Fibroblast of the conjunctiva (primary cell): ENCODE data around the gene CORO1C.
"Not testable (repeated sequence)": the region's sequence is repeated elsewhere in the genome, so short reads cannot be mapped to it uniquely, and the experiment has no call there.

Experiments used
- DNase-seq: peaks from one replicate; pipeline ENCODE4 v3.0.0-alpha.2; 2010; ENCODE audit warnings: low read depth

Gene CORO1C

DNA sequence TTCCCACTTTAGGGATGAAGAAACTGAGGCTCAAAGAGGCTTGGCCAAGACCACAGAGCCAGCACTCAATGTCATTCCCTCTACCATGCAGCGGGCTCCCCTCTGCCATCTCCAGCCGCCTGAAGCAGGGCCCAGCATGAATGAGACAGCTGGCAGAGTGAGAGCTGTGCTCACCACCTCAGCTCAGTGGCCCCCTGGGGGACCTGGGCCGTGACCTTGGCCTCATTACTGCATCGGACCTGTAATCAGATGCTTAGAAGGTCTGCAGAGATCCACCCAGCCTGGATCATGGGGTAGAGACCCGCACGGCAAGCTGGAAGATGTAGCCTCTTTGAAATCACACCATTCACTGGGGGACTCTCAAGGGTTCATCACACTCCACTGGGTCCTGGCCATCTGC is 22.7 kb upstream of the CORO1C start:
- DNase-seq, result no peak

GRCh38 chr12:108752387-108752786 is 21.1 kb upstream of the CORO1C start:
- no peak for DNase-seq

- DNase-seq, result no peak
Observed at GRCh38 chr12:108751821-108752220, 20.5 kb upstream of the CORO1C start.

DNA sequence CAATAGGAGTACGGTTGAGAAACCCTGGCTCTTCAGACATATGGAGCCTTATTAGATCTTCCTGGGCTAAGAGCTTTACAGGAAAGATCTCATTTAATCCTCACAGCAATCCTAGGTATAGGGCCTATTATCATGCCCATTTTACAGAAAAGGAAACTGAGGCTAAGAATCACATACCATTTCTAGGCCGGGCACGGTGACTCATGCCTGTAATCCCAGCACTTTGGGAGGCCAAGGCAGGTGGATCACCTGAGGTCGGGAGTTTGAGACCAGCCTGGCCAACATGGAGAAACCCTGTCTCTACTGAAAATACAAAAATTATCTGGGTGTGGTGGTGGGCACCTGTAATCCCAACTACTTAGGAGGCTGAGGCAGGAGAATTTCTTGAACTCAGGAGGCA is 19.7 kb upstream of the CORO1C start:
- not testable (repeated sequence) for DNase-seq

- no peak for DNase-seq
Observed at GRCh38 chr12:108750526-108750925, 19.2 kb upstream of the CORO1C start.

DNA sequence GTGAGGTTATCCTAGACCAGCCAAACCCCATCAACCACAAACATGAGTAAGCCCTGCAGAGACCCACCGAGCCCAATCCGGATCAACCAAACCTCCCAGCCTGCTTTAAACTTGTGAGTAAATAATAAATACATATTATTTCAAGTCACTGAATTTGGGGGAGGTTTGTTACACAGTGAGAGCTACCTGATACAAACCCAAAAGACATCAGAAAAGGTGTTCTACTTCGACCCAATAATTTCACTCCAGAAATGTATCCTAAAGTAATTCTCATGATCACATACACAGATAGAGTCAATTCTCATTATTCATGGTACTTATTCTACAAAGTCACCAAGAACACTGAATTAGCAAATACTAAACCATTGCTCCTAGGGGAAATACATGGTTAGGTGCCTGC is 16.2 kb upstream of the CORO1C start:
- no peak for DNase-seq

DNA sequence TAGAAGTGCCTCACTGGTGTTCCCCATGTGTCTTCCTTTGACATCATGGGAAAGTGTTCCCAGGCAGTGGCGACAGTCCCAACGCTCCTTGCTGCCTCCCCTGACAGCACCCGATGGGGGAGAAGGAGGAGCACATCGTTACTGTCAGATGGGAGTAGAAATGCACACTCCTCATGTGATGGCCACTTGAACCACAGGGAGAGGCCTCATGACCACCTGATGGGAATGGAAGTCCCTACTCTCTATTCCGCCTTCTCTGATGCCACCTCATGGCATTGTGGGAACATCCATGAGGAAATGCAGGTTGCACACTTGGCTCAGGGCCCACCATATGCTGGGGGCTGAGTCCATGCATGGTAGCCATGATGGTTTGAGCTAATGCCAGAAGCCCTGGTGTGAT is 14.3 kb upstream of the CORO1C start:
- DNase-seq, result no peak

DNA sequence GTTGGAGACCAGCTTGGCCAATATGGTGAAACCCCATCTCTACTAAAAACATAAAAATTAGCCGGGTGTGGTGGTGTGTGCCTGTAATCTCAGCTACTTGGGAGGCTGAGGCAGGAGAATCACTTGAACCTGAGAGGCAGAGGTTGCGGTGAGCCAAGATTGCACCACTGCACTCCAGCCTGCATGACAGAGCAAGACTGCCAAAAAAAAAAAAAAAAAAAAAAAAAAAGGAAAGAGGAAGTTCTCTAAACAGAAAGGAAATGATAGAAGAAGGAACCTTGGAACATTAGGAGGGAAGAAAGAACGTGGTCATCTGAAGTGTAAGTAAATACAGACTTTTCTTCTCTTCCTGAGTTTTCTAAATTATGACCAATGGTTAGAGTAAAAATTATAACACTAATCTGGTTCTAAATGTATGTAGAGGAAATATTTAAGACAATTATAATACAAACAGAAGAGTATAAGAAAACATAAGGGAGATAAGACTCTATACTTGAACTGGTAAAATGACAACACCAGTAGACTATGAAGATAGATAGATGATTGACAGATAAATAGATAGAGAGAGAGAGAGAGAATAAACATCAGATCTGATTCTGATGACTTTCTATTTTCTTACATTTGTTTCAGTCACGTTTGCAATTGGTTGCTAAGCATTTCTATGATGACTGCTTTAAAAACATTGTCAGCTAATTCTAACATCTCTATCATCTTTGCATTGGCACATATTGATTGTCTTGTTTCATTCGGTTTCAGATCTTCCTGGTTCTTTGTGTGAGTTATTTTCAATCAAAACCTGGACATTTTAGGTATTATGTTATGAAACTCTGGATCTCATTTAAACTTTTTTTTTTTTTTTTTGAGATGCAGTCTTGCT is 12.9 kb upstream of the CORO1C start:
- no peak for DNase-seq

- no peak for DNase-seq
Observed at GRCh38 chr12:108738170-108738569, 6.9 kb upstream of the CORO1C start.

DNA sequence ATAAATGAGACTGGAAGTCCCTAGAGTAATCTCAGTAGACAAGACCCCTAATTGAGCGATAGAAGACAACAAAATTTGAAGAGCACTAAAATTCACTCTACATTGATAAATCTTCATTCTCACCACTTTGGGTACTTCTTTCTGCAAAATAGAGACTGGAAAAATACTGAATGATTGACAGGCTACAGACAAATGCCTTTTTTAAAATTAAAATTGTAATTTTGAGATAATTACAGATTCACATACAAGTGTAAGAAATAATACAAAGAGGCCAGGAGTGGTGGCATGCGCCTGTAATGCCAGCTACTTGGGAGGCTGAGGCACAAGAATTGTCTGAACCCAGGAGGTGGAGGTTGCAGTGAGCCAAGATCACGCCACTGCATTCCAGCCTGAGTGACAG is 4.5 kb upstream of the CORO1C start:
- no peak for DNase-seq

GRCh38 chr12:108734200-108734906 is 3.0 kb upstream of the CORO1C start:
- no peak for DNase-seq

DNA sequence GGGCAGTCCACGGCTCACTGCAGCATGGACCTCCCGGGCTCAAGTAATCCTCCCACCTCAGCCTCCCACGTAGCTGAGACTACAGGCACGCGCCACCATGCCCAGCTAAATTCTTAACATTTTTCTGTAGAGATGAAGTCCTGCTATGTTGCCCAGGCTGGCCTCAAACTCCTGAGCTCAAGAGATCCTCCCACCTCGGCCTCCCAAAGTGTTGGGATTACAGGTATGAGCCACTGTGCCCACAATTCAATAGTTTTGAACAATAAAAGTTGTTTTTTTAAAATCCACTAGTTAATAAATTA is 1.9 kb upstream of the CORO1C start:
- not testable (repeated sequence) for DNase-seq

- no peak for DNase-seq
Observed at GRCh38 chr12:108732489-108733229, 1.3 kb upstream of the CORO1C start.

DNA sequence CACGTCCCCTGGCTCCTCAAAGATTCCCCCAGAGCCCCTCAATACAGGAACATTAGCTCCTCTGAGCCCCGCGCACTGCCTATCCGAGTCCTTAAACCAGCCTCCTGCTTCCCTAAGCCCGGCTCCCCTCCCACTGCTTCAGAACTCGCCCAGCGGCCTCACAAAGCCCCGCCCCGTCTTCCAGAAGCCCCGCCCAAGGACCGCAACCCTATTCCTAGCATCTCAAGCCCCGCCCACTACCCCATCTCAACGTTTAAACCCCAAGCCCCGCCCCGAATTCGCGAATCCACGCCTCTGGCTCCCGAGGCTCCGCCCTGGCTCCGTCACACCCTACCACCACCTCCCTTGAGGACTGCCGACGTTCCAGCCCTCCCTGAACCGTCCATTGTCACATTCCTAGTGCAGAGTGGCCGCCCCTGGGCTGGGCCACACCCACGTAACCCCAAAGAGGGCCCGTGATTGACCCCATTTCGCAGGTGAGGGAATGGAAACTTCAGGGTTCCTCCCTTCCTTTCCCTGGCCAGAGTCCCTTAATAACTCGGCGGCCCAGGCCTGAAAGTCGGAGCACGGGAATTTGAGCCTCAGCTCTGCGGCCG is 646 bp upstream of the CORO1C start:
- DNase-seq, result peak; percentile 97

- DNase-seq, result no peak
Observed at GRCh38 chr12:108730365-108731104, 783 bp downstream of the CORO1C start.

DNA sequence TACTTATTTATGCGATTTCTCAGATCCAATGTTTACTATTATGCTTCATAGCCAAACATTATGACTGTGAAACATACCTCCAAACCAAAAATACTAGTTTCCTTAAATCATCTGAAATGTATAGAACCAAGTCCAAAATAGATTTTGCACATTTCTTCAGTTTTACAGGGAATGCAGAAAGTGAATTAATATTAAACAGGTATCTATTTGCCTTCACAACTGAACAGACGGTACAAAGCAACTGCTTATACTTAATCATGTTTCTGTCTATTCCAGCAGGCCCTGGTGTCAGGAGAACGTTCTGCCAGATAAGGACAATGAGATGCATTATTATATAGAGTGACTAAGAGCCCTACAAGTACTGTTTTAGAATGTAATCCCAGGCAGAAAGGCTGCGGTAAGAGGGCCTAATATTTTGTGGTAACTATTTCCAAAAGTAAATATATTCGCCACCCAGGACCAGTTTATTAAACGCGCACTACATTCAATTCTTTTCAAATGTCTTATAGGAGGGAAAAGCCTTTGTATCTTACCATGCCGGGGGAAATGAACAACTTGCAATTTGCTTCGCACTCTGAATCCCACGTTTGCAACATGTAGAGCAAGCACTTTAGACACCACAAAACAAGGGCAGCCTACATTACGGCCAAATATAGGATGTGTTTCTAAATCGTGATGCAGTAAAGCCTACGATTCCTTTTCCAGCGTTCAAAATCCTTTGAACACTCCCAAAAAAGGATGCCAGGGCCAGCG is 1.5 kb downstream of the CORO1C start:
- DNase-seq, result no peak

- DNase-seq, result no peak
Observed at GRCh38 chr12:108728820-108729611, 2.3 kb downstream of the CORO1C start.

DNA sequence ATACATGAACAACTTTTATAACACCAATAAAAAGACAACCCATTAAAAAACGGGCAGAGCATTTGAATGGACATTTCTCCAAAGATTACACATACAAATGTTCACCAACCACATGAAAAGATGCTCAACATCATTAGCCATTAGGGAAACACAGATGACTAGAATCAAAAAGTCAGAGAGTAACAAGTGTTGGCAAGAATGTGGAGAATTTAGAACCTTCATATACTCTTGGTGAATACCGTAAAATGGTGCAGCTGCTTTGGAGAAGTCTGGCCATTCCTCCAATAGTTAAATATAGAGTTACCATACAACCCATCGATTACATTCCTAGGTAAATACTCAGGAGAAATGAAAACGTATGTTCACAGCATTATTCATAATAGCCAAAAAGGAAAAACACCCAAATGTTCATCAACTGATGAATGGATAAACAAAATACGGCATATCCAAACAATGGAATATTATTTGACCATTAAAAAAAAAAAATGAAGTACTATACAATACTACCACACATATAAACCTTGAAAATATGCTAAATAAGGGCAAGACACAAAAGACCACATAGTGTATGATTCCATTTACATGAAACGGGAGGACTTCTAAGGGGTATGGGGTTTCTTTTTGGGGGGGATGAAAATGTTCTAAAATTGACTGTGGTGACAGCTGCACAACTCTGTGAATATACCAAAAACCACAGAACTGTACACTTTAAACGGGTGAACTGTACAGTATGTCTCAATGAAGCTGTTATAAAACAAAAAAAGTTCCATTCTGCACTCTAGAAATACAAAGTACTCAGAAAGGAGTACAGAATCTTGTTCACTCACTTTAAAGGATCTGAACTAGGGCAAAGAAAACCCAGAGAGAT is 3.2 kb downstream of the CORO1C start:
- DNase-seq, result no peak

DNA sequence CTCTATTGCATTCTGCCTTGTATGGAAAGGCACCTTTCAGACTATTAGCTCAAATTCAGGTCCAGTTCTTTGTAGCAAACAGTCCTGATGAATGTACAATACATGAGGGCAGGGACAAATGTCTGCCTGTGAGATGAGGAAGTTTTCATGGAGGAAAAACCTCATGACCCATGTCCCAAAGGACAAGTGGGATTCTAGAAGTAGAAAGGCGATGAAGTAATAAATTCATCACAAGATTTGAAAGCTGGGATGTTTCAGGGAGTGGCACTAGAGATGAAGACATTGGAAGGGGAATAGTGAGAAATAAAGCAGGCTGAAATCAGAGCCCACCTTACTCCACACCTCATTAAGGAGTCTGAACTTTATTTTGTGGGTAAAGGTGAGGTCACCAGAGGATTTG is 4.2 kb downstream of the CORO1C start:
- DNase-seq, result no peak

- DNase-seq, result no peak
Observed at GRCh38 chr12:108724890-108725151, 6.5 kb downstream of the CORO1C start.
